HepG2 (cell line): ENCODE measurements around the gene MRPL10. TPM values are rescaled to one million over a fixed set of nuclear protein-coding genes. Genes with fewer than 3 reads are reported as not detected.

Experiments used
- ELF1 ChIP-seq: sonication (generic); formaldehyde crosslinking; IDR thresholded peaks from 2 replicates; pipeline ENCODE4 v1.4.0; 2020; ENCODE audit warnings: missing genetic modification reagents
- HDAC1 ChIP-seq: sonication (generic); formaldehyde crosslinking; IDR thresholded peaks from 2 replicates; pipeline ENCODE4 v1.5.1; 2020; ENCODE audit warnings: mild to moderate bottlenecking, missing genetic modification reagents
- HOXA5 ChIP-seq: sonication (generic); formaldehyde crosslinking; IDR thresholded peaks from 2 replicates; pipeline ENCODE4 v1.4.0; 2020; ENCODE audit warnings: missing genetic modification reagents
- HOXA9 ChIP-seq: sonication (generic); formaldehyde crosslinking; IDR thresholded peaks from 2 replicates; pipeline ENCODE4 v1.8.1; 2022; ENCODE audit warnings: missing genetic modification reagents, mild to moderate bottlenecking, moderate library complexity, borderline replicate concordance
- HOXD1 ChIP-seq: sonication (generic); formaldehyde crosslinking; IDR thresholded peaks from 2 replicates; pipeline ENCODE4 v1.5.0; 2020; ENCODE audit warnings: missing genetic modification reagents
- MED8 ChIP-seq: sonication (generic); formaldehyde crosslinking; IDR thresholded peaks from 2 replicates; pipeline ENCODE4 v1.8.1; 2023; ENCODE audit warnings: mild to moderate bottlenecking, missing genetic modification reagents; ENCODE audit not compliant: insufficient replicate concordance
- PHF5A ChIP-seq: IDR thresholded peaks from one replicate; pipeline ENCODE4 v1.6.1; 2018; ENCODE audit warnings: low read depth, missing genetic modification reagents; ENCODE audit not compliant: unreplicated experiment
- PITX1 ChIP-seq: sonication (generic); formaldehyde crosslinking; IDR thresholded peaks from 2 replicates; pipeline ENCODE4 v1.5.1; 2020; ENCODE audit warnings: mild to moderate bottlenecking, missing genetic modification reagents
- RXRB ChIP-seq: IDR thresholded peaks from 2 replicates; pipeline ENCODE4 v1.6.1; 2016; ENCODE audit warnings: borderline replicate concordance, missing genetic modification reagents, missing compliant biosample characterization
- SRF ChIP-seq: IDR thresholded peaks from 2 replicates; pipeline ENCODE4 v1.6.1; 2011; ENCODE audit warnings: mild to moderate bottlenecking, low read depth, low read length, moderate library complexity
- ZMAT5 ChIP-seq: sonication (generic); formaldehyde crosslinking; IDR thresholded peaks from 2 replicates; pipeline ENCODE4 v1.5.0; 2020; ENCODE audit warnings: mild to moderate bottlenecking, low read depth, missing genetic modification reagents, borderline replicate concordance
- ZNF7 ChIP-seq: IDR thresholded peaks from 2 replicates; pipeline ENCODE4 v1.6.1; 2016; ENCODE audit warnings: missing biosample characterization, missing genetic modification reagents
- ZNF772 ChIP-seq: sonication (generic); formaldehyde crosslinking; IDR thresholded peaks from 2 replicates; pipeline ENCODE4 v1.5.0; 2020; ENCODE audit warnings: mild to moderate bottlenecking, missing genetic modification reagents
- ZNF777 ChIP-seq: sonication (generic); formaldehyde crosslinking; IDR thresholded peaks from 2 replicates; pipeline ENCODE4 v1.4.0; 2020; ENCODE audit warnings: missing genetic modification reagents
- polyA plus RNA-seq, 8 experiments: library from polyadenylated mRNA; depleted of rRNA in 3 of 8; stranded (reverse) in 7 of 8; unstranded in 1 of 8; fragments of >200 nt; fragmentation: Illumina TruSeq in 4 of 8; extraction: Trizol in 4 of 8; gene quantifications; 2 replicates each; pipeline versions ENCODE4 v1.2.1 to v1.2.3, GENCODE V29; 2011 to 2016; ENCODE audit warnings: low read depth in 4 of 8, missing spikeins in 1 of 8, mixed read lengths in 1 of 8; ENCODE audit not compliant: insufficient read depth in 1 of 8
- total RNA-seq, 5 experiments: library from RNA; depleted of rRNA; stranded (reverse); fragments of >200 nt; fragmentation: Illumina TruSeq; extraction: Trizol; gene quantifications; 2 replicates each; pipeline ENCODE4 v1.2.3, GENCODE V29; 2016; ENCODE audit warnings: low read depth in 1 of 5
- TF ChIP-seq, protein P1 (sequence below): sonication (generic); formaldehyde crosslinking; IDR thresholded peaks from 2 replicates; pipeline ENCODE4 v1.5.0; 2020; ENCODE audit warnings: missing genetic modification reagents
- TF ChIP-seq, protein P2 (sequence below): sonication (generic); formaldehyde crosslinking; IDR thresholded peaks from 2 replicates; pipeline ENCODE4 v1.4.0; 2020; ENCODE audit warnings: mild to moderate bottlenecking, missing genetic modification reagents
- TF ChIP-seq, protein P3 (sequence below): sonication (generic); formaldehyde crosslinking; IDR thresholded peaks from 2 replicates; pipeline ENCODE4 v1.5.0; 2020; ENCODE audit warnings: missing genetic modification reagents, mild to moderate bottlenecking, borderline replicate concordance
- TF ChIP-seq, protein P4 (sequence below): sonication (generic); formaldehyde crosslinking; IDR thresholded peaks from 2 replicates; pipeline ENCODE4 v1.5.1; 2020; ENCODE audit warnings: mild to moderate bottlenecking, missing genetic modification reagents, borderline replicate concordance
- TF ChIP-seq, protein P5 (sequence below): sonication (generic); formaldehyde crosslinking; IDR thresholded peaks from 2 replicates; pipeline ENCODE4 v1.4.0; 2020; ENCODE audit warnings: missing genetic modification reagents, mild to moderate bottlenecking, borderline replicate concordance

Gene MRPL10
- total and polyA plus RNA-seq, 2 of the 13 experiments (the other 11 are each of a cell fraction or from before 2014, with no cell fraction given): 56.7 to 149 TPM

DNA sequence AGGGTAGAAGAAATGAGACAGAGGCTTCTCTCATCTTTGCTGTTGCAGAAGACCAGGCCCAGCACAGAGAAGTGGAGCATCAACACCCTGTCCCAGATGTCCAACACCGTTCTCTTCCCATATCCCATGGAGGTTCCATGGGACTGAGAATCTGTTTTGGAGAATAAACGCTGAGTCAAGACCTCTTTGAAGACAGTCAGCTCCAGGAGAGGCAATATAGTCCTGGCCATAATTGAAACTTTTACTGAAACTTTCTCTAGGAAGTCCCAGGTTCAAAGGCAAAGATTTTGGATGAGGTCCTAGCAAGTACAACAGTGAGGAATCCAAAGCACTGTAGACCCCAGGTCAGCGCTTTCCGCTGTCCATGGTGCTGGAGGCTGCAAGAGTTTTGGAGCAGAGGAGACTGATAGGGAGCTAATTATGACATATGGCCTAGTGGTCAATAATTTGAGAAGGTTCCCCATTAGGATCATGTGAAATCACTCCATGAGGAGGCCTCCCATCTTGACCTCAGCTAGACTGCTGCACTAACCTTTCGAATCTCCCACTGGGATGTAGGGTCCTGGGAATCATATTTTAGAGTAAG lies 45.7 kb downstream of the MRPL10 start (continued):
- TF ChIP-seq RXRB (peak; percentile 62), ZNF7 (CRISPR knock-in tag) (0 out of 2 replicates have a peak, but pooled peaks have one; percentile 43), HOXA9 (CRISPR knock-in tag) (no peak), MED8 (no peak), ELF1 (CRISPR knock-in tag) (no peak), SRF (no peak), HOXD1 (no peak), ZNF777 (no peak), ZNF772 (CRISPR knock-in tag) (peak; percentile 77), ZMAT5 (CRISPR knock-in tag) (no peak), PHF5A (no peak), HDAC1 (no peak), PITX1 (no peak), HOXA5 (CRISPR knock-in tag) (no peak)
- TF ChIP-seq, protein P1, sequence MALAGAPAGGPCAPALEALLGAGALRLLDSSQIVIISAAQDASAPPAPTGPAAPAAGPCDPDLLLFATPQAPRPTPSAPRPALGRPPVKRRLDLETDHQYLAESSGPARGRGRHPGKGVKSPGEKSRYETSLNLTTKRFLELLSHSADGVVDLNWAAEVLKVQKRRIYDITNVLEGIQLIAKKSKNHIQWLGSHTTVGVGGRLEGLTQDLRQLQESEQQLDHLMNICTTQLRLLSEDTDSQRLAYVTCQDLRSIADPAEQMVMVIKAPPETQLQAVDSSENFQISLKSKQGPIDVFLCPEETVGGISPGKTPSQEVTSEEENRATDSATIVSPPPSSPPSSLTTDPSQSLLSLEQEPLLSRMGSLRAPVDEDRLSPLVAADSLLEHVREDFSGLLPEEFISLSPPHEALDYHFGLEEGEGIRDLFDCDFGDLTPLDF (CRISPR knock-in tag): no peak
- TF ChIP-seq, protein P2, sequence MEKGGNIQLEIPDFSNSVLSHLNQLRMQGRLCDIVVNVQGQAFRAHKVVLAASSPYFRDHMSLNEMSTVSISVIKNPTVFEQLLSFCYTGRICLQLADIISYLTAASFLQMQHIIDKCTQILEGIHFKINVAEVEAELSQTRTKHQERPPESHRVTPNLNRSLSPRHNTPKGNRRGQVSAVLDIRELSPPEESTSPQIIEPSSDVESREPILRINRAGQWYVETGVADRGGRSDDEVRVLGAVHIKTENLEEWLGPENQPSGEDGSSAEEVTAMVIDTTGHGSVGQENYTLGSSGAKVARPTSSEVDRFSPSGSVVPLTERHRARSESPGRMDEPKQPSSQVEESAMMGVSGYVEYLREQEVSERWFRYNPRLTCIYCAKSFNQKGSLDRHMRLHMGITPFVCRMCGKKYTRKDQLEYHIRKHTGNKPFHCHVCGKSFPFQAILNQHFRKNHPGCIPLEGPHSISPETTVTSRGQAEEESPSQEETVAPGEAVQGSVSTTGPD (CRISPR knock-in tag): no peak
- TF ChIP-seq, protein P3, sequence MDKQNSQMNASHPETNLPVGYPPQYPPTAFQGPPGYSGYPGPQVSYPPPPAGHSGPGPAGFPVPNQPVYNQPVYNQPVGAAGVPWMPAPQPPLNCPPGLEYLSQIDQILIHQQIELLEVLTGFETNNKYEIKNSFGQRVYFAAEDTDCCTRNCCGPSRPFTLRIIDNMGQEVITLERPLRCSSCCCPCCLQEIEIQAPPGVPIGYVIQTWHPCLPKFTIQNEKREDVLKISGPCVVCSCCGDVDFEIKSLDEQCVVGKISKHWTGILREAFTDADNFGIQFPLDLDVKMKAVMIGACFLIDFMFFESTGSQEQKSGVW (CRISPR knock-in tag): peak; percentile 81; the same call in 1 of the 2 replicates
- TF ChIP-seq, protein P4, sequence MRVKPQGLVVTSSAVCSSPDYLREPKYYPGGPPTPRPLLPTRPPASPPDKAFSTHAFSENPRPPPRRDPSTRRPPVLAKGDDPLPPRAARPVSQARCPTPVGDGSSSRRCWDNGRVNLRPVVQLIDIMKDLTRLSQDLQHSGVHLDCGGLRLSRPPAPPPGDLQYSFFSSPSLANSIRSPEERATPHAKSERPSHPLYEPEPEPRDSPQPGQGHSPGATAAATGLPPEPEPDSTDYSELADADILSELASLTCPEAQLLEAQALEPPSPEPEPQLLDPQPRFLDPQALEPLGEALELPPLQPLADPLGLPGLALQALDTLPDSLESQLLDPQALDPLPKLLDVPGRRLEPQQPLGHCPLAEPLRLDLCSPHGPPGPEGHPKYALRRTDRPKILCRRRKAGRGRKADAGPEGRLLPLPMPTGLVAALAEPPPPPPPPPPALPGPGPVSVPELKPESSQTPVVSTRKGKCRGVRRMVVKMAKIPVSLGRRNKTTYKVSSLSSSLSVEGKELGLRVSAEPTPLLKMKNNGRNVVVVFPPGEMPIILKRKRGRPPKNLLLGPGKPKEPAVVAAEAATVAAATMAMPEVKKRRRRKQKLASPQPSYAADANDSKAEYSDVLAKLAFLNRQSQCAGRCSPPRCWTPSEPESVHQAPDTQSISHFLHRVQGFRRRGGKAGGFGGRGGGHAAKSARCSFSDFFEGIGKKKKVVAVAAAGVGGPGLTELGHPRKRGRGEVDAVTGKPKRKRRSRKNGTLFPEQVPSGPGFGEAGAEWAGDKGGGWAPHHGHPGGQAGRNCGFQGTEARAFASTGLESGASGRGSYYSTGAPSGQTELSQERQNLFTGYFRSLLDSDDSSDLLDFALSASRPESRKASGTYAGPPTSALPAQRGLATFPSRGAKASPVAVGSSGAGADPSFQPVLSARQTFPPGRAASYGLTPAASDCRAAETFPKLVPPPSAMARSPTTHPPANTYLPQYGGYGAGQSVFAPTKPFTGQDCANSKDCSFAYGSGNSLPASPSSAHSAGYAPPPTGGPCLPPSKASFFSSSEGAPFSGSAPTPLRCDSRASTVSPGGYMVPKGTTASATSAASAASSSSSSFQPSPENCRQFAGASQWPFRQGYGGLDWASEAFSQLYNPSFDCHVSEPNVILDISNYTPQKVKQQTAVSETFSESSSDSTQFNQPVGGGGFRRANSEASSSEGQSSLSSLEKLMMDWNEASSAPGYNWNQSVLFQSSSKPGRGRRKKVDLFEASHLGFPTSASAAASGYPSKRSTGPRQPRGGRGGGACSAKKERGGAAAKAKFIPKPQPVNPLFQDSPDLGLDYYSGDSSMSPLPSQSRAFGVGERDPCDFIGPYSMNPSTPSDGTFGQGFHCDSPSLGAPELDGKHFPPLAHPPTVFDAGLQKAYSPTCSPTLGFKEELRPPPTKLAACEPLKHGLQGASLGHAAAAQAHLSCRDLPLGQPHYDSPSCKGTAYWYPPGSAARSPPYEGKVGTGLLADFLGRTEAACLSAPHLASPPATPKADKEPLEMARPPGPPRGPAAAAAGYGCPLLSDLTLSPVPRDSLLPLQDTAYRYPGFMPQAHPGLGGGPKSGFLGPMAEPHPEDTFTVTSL (CRISPR knock-in tag): no peak
- TF ChIP-seq, protein P5, sequence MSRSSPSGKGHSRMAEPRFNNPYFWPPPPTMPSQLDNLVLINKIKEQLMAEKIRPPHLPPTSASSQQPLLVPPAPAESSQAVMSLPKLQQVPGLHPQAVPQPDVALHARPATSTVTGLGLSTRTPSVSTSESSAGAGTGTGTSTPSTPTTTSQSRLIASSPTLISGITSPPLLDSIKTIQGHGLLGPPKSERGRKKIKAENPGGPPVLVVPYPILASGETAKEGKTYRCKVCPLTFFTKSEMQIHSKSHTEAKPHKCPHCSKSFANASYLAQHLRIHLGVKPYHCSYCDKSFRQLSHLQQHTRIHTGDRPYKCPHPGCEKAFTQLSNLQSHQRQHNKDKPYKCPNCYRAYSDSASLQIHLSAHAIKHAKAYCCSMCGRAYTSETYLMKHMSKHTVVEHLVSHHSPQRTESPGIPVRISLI (CRISPR knock-in tag): no peak
